Umbilical cord (tissue), 2 donors: ENCODE results near the gene OSCP1. TPM values are rescaled to one million over a fixed set of nuclear protein-coding genes. Genes with fewer than 3 reads are reported as not detected.

ENCODE experiments used
- DNase-seq: peaks from one replicate; pipeline ENCODE4 v3.0.0-alpha.2; 2015; ENCODE audit warnings: low spot score
- total RNA-seq: library from RNA; depleted of rRNA; stranded (reverse); fragments of >200 nt; gene quantifications from one replicate; pipeline ENCODE4 v1.2.3, GENCODE V29; 2014; ENCODE audit warnings: low replicate concordance; ENCODE audit not compliant: insufficient read depth

OSCP1 gene
- total RNA-seq, 1 donor from 2014 or later = 5.5 TPM

GRCh38 chr1:36402504-36402890 is 47.8 kb downstream of the OSCP1 start:
- no peak for DNase-seq

GRCh38 chr1:36401602-36402503 is 48.4 kb downstream of the OSCP1 start:
- no peak for DNase-seq

GRCh38 chr1:36400825-36401601 is 49.2 kb downstream of the OSCP1 start:
- DNase-seq = peak; percentile 17

GRCh38 chr1:36400514-36400824 is 49.8 kb downstream of the OSCP1 start:
- DNase-seq = no peak

- no peak for DNase-seq
Measured at GRCh38 chr1:36398370-36398977, 51.8 kb downstream of the OSCP1 start.

GRCh38 chr1:36397378-36398230 is 52.6 kb downstream of the OSCP1 start, which contains the start of gene LSM10:
LSM10 (minus strand) TSS chr1:36397908; CDS start chr1:36394129, 3,779 bp downstream.
- DNase-seq = peak; percentile 97

- no peak for DNase-seq
Measured at GRCh38 chr1:36397083-36397377, 53.2 kb downstream of the OSCP1 start.

- DNase-seq = no peak
Measured at GRCh38 chr1:36396359-36396758, 53.9 kb downstream of the OSCP1 start.

- DNase-seq = no peak
Measured at GRCh38 chr1:36393686-36394085, 56.6 kb downstream of the OSCP1 start.

GRCh38 chr1:36392836-36393235 is 57.4 kb downstream of the OSCP1 start:
- DNase-seq = no peak

- DNase-seq = no peak
Measured at GRCh38 chr1:36391271-36391670, 59.0 kb downstream of the OSCP1 start.

GRCh38 chr1:36390411-36390810 is 59.8 kb downstream of the OSCP1 start:
- no peak for DNase-seq

- no peak for DNase-seq
Measured at GRCh38 chr1:36389999-36390398, 60.3 kb downstream of the OSCP1 start.

GRCh38 chr1:36389261-36389660 is 61.0 kb downstream of the OSCP1 start:
- peak; percentile 56 for DNase-seq

- peak; percentile 77 for DNase-seq
Measured at GRCh38 chr1:36387141-36387949, 62.9 kb downstream of the OSCP1 start.

GRCh38 chr1:36386265-36387140 is 63.7 kb downstream of the OSCP1 start:
- DNase-seq = peak; percentile 99

- DNase-seq = peak; percentile 100
Measured at GRCh38 chr1:36385410-36386264, 64.6 kb downstream of the OSCP1 start, which contains the start of gene STK40. STK40 (minus strand) TSS chr1:36385924; CDS start chr1:36361332, 24,592 bp downstream.

- DNase-seq = no peak
Measured at GRCh38 chr1:36384542-36385409, 65.5 kb downstream of the OSCP1 start.
